ENCODE data around the gene PDK4. TPM values are rescaled to one million over a fixed set of nuclear protein-coding genes. Genes with fewer than 3 reads are reported as not detected.

Gene PDK4
- total and polyA plus RNA-seq, 2 of the 13 experiments (the other 11 are each of a cell fraction or from before 2014, with no cell fraction given) = 0.04 TPM; not detected in 1

DNA sequence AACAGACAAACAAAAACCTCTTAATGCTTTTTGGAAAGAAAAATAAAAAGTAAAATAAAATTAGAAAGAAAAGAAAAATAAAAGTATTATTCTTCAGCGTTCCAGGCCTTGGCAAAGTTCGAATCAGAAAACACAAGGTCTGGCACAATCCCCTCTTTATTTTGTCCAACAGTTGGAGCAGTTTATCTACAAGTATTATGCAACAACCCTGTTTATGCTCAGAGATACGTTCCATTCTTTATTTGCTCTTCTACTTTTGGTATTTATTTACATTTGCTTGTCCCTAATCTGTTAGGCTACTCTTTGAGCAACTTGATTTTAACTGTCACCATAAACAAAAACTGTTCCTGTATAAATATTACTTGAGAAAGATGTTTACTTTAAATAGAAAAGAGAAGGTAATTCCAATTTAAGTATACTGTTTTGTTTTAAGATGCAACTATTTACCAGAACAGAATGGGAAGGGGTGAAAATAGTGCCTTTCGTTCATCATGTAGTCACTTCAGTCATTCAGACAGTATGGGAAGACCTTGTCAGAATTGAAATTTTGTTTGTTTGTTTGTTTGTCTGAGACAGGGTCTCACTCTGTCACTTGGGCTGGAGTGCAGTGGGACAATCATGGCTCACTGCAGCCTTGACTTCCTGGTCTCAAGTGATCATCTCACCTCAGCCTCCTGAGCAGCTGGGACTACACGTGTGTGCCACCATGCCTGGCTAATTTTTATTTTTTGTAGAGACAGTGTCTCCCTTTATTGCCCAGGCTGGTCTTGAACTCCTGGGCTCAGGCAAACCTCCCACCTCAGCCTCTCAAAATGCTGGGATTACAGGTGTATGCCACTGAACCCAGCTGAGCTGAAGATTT is 5.7 kb downstream of the PDK4 start (continued):
- no peak for TF ChIP-seq CTCF (CRISPR knock-in tag; IDR thresholded peaks at IDR 0.05)
- TF ChIP-seq HOXA7 (CRISPR knock-in tag; IDR thresholded peaks at IDR 0.05) = no peak

DNA sequence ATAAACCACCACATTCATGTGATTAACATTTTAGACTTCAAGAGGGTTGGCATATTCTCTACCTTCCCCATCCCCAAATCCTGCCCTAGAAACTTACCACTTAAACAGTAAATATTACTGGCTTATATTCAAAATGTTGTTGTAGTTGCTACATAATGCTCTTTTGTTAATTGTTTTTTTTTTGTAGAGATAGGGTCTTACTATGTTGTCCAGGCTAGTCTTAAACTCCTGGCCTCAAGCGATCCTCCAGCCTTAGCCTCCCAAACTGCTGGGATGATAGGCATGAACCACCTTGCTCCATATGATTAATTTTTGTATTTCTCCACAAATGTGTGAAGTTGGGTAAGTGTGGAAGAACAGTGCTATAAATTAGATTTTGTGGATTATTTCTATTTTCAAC is 6.5 kb downstream of the PDK4 start:
- WGBS (ENCODE audit: low lambda C conversion rate) = 96% methylated on average over 1 of the region's 1 CpG
- DNase-seq (ENCODE audit: low spot score) (no peak), FAIRE-seq (no peak), ATAC-seq (no peak)
- in situ Hi-C loops (cut with HindIII; ENCODE audit: extremely low pct_ligation_motif_present, low pct_unique_long_range_greater_than_20kb) (no loop called here), intact Hi-C loops (cut with micrococcal nuclease; ENCODE audit: unreplicated experiment) (no loop called here)
- H3K27ac ChIP-seq (ENCODE audit: extremely low read length, insufficient read depth, low read length) = no peak overlapping the region
- no TSS peak for BruUV-seq (replicated peaks)
- ChIA-PET POLR2A (no interaction called here), CTCF (ENCODE audit: low intra/inter-chr PET ratio, low total read pairs) (no interaction called here)
- no peaks in the 10 kb centered on the region for H3K9me3 ChIP-seq (ENCODE audit: low read length)
- no peaks in the 10 kb centered on the region for H4K20me1 ChIP-seq (ENCODE audit: insufficient read depth, low read length)
- H3K36me3 ChIP-seq (replicated peaks in 1 of 2; ENCODE audit: control insufficient read depth in 1 of 2, insufficient read depth in 2 of 2, low read length in 2 of 2) = no peaks in the 10 kb centered on the region
- H3K27me3 ChIP-seq (ENCODE audit: control insufficient read depth in 1 of 2, insufficient read depth in 2 of 2, low read length in 2 of 2) = no peaks in the 10 kb centered on the region
- H3K4me3 ChIP-seq (replicated peaks in 1 of 3; ENCODE audit: insufficient read depth in 1 of 3, low read depth in 2 of 3, low read length in 3 of 3) = no peak overlapping the region
- peak; percentile 46; the same call in 1 of the 2 replicates for TF ChIP-seq ZNF770 (CRISPR knock-in tag; IDR thresholded peaks at IDR 0.05)
- TF ChIP-seq, protein P1, sequence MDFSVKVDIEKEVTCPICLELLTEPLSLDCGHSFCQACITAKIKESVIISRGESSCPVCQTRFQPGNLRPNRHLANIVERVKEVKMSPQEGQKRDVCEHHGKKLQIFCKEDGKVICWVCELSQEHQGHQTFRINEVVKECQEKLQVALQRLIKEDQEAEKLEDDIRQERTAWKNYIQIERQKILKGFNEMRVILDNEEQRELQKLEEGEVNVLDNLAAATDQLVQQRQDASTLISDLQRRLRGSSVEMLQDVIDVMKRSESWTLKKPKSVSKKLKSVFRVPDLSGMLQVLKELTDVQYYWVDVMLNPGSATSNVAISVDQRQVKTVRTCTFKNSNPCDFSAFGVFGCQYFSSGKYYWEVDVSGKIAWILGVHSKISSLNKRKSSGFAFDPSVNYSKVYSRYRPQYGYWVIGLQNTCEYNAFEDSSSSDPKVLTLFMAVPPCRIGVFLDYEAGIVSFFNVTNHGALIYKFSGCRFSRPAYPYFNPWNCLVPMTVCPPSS (IDR thresholded peaks at IDR 0.05) = no peak
- no peak for TF ChIP-seq MED1 (CRISPR knock-in tag; IDR thresholded peaks at IDR 0.05)
- TF ChIP-seq ZNF121 (CRISPR knock-in tag; IDR thresholded peaks at IDR 0.05) = peak; percentile 70; the same call in 1 of the 2 replicates
- TF ChIP-seq ZNF441 (CRISPR knock-in tag; IDR thresholded peaks at IDR 0.05; ENCODE audit: borderline replicate concordance) = no peak
- no peak for TF ChIP-seq BCL3 (CRISPR knock-in tag; IDR thresholded peaks at IDR 0.05)
- TF ChIP-seq, protein P2, sequence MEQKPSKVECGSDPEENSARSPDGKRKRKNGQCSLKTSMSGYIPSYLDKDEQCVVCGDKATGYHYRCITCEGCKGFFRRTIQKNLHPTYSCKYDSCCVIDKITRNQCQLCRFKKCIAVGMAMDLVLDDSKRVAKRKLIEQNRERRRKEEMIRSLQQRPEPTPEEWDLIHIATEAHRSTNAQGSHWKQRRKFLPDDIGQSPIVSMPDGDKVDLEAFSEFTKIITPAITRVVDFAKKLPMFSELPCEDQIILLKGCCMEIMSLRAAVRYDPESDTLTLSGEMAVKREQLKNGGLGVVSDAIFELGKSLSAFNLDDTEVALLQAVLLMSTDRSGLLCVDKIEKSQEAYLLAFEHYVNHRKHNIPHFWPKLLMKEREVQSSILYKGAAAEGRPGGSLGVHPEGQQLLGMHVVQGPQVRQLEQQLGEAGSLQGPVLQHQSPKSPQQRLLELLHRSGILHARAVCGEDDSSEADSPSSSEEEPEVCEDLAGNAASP (CRISPR knock-in tag; IDR thresholded peaks at IDR 0.05; ENCODE audit: borderline replicate concordance) = no peak
- no peak overlapping the region for H2AFZ ChIP-seq (ENCODE audit: low read length)
- H3K79me2 ChIP-seq (ENCODE audit: insufficient read depth, low read length) = no peaks in the 10 kb centered on the region
- no peak overlapping the region for H3K4me2 ChIP-seq (ENCODE audit: low read depth, low read length)
- peaks cover 21% of the 10 kb centered on the region for H3K4me1 ChIP-seq (ENCODE audit: insufficient read depth, low read length)
- no peak overlapping the region for H3K9ac ChIP-seq (ENCODE audit: insufficient read depth, low read depth, low read length)
